Lower leg skin (tissue), 3 donors: ENCODE measurements around the gene NCKAP5L.

ENCODE experiments used
- POLR2A ChIP-seq, 2 donors: fragments of 450-650 bp; IDR thresholded peaks; one replicate each; pipeline ENCODE4 v1.6.1; 2016 to 2017; ENCODE audit warnings: antibody characterized with exemption in 2 of 2, mild to moderate bottlenecking in 1 of 2, moderate library complexity in 1 of 2
- TF ChIP-seq, protein P1 (sequence below), 3 donors: fragments of 450-650 bp; IDR thresholded peaks; one replicate each; pipeline ENCODE4 v1.5.1; 2016; ENCODE audit warnings: antibody characterized with exemption in 3 of 3, mild to moderate bottlenecking in 3 of 3, moderate library complexity in 2 of 3

DNA sequence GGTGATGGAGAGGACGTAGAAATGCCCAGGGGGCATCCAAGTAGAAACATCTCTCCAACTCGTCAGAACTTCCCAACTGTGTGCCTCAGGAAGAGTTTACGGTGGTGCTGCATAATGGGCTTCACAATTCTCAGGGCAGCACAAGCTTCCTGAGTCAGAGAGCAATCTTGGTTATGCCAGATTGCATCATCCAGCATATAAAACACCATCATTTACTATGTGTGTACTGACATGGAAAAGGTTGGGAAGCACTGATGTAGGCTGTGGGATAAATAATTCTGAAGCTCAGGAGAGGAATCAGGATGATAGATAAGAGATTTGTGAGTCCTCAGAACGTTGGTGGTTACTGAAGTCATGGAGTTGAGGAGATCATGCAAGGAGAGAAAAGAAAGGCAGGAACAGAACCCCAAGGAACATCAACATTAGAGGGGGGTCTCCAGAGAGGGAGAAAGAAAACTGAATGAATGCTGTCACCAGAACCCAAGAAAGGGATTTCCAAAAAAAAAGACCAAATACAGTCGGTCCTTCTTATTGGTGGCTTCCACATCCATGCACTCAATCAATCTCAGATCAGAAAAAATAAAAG, 4.7 kb upstream of the NCKAP5L start:
- no peak for TF ChIP-seq POLR2A (IDR thresholded peaks at IDR 0.05)
- TF ChIP-seq, protein P1, sequence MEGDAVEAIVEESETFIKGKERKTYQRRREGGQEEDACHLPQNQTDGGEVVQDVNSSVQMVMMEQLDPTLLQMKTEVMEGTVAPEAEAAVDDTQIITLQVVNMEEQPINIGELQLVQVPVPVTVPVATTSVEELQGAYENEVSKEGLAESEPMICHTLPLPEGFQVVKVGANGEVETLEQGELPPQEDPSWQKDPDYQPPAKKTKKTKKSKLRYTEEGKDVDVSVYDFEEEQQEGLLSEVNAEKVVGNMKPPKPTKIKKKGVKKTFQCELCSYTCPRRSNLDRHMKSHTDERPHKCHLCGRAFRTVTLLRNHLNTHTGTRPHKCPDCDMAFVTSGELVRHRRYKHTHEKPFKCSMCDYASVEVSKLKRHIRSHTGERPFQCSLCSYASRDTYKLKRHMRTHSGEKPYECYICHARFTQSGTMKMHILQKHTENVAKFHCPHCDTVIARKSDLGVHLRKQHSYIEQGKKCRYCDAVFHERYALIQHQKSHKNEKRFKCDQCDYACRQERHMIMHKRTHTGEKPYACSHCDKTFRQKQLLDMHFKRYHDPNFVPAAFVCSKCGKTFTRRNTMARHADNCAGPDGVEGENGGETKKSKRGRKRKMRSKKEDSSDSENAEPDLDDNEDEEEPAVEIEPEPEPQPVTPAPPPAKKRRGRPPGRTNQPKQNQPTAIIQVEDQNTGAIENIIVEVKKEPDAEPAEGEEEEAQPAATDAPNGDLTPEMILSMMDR (IDR thresholded peaks at IDR 0.05), result no peak
